NCI-H345 (cell line): ENCODE results near the gene ADNP.
"Not testable (repeated sequence)": the region's sequence is repeated elsewhere in the genome, so short reads cannot be mapped to it uniquely, and the experiment has no call there.

Experiments
- DNase-seq: peaks from one replicate; lab custom pipeline; 2025; lab: John Stamatoyannopoulos, UW

Gene ADNP

DNA sequence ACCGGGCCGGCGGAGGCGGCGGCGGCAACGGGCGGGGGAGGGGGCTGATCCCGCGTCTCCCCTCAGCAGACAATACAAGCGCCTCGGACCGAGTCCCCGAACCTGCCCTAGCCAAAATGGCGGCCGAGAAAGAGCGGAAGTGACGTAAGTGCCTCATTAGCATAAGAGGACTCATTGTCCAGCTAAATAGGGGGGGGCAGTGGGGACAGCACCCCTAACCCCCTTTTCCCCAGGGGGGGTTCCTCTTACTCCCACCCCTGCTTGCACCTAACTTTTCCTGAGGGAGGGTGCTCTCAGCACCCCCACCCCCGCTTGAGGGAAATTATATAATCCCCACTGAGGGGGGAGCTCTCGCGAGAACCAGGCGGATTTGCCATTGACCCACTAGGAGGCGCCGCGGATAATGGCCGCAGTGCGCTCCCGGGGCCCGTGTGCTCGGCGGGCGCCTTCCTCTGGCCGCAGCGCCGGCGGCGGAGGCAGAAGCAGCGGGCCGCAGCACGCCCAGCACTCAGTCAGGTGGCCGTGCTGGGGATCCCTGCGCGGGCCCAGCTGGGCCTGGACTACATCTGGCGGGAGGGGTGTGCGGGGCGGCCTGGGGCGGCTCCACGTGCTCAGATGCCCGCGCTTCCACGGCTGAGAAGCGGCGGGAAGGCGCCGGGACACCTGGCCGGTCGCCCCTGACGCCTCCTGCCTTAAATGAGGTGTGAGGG is at the start of gene ADNP:
Gene ADNP (minus strand): TSS at position 132 of the 710 bp plus-strand sequence. CDS start 27,441 bp downstream, outside the sequence.
- peak; percentile 96 for DNase-seq

DNA sequence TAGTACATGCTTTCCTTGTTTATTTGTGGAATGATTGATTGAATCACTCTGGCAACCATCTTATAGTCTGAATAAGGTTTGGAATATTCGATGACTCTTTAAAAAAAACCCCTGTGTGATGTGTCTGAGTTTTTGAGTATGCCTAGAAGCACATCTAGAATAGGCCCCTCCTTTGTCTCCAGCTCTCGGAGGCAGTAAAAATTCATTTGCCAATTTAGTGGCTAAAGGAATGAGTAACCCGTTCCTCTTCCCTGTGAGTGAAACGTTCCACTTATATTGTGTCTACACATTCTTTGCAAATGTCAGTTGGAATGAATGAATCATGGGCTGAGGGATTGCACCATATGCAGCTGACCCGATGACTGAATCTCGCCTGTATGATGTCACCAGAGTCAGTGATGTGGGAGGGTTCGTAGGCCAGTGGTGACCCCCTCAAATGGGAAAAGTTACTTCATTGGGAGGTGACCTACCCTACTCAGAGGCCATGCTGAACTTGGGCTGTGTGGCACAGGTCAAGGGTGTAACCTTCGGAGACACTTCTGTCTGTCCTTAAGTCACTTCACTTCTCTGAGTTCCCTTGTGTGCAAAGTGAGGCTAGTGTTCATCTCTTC is 48.9 kb upstream of the ADNP start:
- DNase-seq = no peak

DNA sequence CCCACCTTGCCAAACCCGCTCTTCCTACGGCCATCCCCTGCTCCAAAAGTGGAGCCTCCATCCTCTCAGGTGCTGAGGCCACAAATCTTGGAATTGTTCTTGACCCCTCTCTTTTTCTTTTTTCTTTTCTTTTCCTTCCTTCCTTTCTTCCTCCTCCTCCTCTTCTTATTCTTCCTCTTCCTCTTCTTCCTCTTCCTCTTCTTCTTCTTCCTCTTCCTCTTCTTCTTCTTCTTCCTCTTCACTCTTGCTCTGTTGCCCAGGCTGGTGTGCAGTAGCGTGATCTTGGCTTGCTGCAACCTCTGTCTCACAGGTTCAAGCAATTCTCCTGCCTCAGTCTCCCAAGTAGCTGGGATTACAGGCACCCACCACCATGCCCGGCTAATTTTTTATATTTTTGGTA is 47.3 kb upstream of the ADNP start:
- DNase-seq = not testable (repeated sequence)

DNA sequence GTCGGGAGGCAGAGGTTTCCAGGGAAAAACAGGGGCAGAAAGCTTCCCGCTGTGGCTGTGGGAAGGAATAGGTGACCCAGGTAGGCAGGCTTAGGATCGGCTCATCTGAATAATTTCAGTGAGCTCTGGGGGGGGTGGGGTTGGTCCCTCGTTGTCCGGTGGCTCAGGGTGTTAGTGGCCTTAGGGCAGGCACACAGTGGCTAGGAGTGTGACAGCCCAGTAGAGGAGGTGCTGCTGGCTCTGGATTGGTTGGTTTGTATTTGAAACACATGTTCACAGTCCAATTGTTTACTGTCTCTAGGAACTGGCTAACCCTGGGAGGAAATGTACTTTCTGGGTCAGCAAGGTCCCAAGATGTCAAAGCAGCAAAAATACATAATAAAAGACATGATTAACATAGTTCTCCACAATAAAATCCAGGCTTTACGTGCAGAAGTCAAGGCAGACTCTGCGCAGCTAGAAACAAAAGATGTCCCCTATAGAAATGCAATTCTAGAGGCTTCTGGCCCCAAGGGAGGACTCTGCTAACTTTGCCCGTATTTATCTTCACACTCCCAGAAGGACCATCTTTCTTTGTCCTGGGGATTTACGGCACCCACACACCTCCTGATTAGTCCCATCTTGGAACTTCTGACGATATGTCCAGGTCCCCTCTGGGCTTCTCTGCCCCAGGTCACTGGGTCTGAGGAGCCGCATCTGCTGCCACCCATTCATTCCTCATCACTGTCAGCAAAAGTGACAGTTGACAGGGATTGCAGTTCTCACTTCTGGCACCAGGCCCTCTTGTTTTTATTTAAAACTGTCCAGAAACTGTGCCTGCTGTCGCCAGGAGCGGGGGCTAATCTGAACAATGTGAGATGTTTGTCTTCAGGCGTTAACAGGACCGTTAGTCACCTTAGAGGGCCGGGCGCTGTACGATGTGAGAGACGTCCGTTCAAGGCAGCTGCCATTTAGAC is 46.1 kb upstream of the ADNP start:
- DNase-seq = no peak

DNA sequence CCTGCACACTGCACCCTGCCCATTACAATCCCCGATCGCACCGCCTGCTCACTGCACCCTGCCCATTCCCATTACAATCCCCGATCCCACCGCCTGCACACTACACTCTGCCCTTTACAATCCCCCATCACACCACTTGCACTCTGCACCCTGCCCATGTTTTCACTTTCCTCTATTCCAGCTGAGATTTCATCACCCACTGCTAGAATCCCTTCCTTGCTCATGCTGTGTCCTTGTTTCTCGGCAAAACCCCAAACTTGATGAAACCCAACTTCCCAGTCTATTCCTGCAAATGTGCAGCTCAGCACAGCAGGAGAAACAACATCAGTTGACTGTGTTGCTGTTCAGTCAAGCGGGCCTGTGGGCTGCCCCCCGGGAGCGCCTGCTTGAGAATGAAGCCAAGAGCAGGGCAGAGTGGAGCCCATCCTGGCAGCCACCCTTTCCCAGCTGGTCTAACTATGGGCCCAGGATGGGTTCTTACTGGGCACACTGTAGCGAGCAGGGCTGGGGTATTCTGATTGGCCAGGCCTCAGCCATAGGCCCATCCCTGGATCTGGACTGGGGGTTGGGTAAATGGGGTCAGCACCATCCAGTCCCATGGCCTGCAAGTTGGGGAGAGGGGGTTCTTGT is 44.6 kb upstream of the ADNP start:
- no peak for DNase-seq

DNA sequence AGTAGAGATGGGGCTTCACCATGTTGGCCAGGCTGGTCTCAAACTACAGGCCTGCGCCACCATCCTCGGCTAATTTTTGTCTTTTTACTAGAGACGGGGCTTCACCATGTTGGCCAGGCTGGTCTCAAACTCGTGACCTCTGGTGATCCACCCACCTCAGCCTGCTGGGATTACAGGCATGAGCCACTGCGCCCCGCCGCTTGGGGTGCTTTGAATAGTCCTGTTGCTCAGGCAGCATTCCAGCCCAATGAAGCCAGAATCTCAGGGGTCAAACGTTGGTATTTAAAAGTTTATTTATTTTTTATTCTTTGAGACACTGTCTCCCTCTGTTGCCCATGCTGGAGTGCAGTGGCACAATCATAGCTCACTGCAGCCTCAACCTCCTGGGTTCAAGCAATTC is 38.7 kb upstream of the ADNP start:
- DNase-seq = no peak

DNA sequence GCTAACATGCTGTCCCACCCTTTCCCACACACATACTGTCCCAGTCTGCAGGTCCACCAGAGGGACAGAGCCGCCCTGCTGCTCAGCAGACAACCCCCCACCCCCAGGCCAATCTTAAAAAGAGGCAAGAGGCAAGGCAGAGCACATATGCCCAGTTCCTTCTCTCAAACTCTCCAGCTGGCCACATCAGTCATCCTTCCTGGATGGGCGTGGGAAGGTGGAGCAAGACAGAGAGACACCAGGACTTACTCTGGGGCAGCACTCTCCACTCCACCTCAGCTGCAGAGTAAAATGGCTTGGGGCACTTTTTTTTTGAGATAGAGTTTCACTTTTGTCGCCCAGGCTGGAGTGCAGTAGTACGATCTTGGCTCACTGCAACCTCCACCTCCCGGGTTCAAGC is 38.2 kb upstream of the ADNP start:
- no peak for DNase-seq

DNA sequence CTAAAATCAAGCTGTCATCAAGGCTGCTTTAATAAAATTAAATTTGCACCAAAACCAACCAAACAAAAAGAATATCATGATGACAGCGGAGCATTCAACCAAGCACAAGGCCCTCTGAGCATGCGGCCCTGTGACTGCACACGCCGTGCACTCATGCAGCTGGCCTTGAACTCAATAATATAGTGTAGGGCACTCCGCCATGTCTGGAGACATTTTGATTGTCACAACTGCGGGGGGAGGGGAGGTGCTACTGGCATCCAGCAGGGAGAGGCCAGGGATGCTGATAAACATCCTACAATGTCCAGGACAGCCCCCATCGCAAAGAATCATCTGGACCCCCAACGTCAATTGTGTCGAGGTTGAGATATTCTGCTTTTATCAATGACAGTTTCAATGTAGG is 37.1 kb upstream of the ADNP start:
- DNase-seq = no peak

DNA sequence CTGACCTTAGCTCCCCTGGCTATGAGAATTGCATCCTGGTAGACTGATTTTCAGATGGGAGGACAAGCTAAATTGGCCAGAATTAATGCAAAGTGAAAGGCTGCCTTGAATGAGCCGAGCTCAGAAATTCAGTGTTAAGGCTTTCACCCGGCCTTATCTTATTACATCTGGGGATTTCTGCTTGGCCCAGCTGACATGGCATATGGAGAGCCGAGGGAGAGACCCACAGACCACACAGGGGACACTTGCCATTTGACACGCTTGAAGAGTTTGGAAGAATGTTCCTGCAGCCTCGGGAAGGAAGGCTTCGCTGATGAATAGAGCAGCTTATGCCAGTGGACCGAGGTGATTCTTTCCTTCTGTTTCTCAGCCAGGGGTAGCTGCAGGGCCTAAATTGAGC is 36.3 kb upstream of the ADNP start:
- no peak for DNase-seq

DNA sequence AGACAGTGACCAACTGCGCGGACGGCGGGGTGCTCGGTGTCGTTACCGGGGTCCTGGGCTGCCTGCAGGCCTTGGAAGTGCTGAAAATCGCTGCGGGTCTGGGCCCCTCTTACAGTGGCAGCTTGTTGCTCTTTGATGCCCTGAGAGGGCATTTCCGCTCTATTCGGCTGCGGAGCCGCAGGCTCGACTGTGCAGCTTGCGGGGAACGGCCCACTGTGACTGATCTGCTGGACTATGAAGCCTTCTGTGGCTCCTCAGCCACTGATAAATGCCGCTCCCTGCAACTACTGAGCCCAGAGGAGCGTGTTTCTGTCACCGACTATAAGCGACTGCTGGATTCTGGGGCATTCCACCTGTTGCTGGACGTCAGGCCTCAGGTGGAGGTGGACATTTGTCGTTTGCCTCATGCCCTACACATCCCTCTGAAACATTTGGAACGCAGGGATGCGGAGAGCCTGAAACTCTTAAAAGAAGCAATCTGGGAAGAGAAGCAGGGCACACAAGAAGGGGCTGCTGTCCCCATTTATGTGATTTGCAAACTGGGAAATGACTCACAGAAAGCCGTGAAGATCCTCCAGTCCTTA is 28.4 kb upstream of the ADNP start:
- DNase-seq = no peak

DNA sequence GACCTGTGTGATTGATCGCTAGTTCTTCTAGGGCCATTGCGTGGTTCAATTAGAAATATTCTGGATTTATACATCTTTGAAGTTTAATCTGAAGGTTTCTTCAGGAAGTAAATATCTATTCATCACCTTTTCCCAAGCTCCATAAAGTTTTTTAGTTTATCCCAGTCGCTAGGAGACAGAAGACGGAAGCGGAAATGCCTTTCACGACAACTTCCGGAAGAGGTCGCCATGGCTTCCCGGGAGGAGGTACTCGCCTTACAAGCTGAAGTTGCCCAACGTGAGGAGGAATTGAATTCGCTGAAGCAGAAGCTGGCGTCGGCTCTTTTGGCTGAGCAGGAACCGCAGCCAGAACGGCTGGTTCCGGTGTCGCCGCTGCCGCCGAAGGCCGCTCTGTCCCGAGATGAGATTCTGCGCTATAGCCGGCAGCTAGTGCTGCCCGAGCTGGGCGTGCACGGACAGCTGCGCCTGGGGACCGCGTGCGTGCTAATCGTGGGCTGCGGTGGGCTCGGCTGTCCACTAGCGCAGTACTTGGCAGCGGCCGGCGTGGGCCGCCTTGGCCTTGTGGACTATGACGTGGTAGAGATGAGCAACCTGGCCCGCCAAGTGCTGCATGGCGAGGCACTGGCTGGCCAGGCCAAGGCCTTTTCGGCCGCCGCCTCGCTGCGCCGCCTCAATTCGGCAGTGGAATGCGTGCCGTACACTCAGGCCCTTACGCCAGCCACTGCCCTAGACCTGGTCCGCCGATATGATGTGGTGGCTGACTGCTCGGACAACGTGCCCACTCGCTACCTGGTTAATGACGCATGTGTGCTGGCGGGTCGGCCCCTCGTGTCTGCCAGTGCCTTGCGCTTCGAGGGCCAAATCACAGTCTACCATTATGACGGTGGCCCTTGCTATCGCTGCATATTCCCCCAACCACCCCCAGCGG is 27.6 kb upstream of the ADNP start, which contains the start of gene MOCS3:
Gene MOCS3 (plus strand): TSS at position 204 of the 928 bp plus-strand sequence. CDS start 25 bp downstream, at position 229.
- peak; percentile 96 for DNase-seq

DNA sequence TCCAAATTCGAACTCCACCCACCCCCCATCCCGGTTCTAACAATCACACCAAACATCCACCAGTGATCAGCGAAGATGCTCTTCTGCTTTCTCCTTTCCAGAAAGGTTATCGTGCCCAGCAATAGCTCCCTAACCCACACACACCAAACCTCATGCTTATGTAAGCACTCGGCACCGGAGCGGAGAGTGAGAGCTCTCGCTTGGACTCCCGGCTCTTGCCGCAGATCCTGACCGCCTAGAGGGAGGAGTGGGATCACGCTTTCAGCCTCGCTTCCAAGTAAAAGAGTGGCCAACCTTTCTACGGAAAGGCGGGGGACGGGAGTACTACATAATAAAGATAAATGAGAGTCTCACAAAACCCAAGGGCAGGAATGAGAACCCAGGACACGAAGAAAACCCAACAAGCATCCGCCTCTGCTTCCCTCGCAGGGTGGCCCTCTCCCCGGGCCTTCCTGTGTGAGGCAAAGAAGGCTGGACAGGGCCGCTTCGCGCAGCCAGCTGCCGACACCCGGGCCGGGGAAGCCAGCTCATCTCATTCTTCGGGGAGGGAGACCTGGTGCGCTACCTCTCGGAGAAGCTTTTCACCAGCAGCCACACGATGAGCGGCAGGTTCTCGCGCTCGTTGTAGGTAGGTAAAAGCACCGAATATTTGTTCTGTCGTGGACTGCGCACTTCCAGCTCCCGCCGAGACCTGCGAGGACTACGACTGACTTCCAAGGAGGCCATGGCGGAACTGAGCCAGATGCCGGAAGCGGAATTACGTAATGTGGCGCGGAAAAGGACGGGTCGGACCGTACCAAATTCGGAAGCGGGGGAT is 26.8 kb upstream of the ADNP start, which contains the start of gene DPM1:
Gene DPM1 (minus strand): TSS at position 735 of the 817 bp plus-strand sequence. CDS start 9 bp downstream, at position 726.
- peak; percentile 96 for DNase-seq

DNA sequence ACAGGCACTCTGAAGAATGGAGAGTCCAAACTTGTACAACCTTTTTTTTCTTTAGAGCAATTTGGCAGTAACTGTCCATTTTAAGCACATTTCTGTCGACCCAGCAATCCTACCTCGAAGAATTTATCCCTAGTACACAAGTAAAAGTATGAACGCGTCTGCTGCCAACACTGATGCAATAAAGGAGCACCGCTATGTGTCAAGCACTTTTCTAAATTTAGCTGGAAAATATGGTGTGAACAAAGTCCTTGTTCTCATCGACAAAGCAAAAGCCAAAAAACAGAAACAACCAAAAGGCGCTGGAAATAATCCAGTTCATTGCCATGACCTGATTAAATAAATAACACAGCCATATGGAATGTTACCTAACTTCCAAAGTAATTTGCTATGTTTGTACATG is 26.0 kb upstream of the ADNP start:
- no peak for DNase-seq

DNA sequence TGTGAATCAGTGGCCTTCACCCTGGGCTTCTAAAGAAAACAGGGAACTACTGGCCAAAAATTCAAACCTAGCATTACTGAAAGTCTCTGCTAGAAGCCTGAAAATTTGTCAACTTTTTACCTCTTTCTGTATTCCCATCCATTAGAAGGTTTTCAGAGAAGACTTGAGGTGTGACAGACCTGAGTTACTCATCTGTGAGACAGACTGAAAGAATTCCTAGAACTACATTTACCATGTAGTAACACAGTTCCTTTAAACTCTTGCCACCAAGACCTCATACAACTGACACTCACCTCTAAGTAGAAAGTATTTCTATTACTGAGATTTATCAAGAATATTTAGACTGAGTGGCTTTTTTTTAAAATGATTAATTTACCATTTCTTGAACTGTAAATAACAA is 22.6 kb upstream of the ADNP start:
- DNase-seq = no peak

DNA sequence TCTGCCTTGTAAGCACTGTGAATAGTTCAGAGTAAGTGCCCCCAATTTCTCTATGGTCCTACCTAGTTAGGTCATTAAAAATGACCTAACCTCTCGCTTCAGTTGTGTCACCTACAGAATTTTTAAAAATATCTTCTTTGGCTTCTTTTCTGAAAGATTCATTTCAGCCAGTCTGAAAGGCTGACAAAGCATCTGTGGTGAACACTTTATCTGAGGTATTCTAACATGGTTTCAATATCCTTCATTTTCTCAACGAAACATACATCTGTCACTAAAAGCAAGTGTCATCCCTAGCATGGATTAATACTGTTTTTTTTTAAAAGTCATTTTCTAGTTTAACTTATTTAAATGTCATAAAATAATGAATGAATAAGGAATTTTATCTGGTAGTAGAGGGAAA is 22.0 kb upstream of the ADNP start:
- no peak for DNase-seq

DNA sequence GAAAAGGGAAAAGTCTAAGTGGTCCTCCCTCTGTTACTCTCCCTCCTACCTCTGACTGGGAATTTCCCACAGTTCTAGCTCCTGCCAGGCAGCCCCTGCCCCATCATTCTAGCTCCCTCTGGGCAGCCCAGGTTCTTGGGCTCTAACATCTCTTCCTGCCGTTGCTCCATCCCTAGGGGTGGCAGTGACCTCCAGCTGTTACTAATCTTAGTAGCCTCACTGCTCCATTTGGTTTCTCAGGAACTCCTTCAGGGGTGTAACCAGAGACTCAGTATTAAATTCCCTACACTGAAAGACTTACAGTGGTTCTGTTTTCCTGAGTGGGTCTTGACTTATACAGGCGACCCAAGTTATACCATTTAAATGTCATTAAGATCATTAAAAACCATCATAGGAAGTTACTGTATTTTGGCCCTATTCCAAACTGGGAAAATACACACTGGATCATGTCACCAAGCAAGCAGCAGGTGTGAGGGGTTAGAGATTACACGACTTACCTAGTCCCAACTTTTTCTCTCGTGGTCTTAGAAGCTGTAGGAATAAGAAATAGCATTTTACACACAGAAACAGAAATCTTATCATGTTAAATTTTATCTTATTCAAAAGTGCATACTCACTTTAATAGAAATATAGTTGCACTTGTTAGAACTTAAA is 17.0 kb upstream of the ADNP start:
- no peak for DNase-seq

DNA sequence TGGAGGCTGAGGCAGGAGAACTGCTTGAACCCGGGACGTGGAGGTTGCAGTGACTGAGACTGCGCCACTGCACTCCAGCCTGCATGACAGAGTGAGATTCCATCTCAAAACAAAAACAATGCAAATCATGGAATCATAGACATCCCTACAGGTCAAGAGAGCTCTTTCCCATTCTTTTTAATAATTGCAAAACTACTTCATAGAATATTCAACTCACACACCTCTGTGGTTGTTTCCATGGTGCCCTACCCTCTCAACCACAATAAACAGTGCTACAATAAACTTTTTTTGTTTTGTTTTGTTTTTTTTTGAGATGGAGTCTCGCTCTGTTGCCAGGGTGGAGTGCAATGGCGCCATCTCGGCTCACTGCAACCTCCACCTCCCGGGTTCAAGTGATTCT is 11.8 kb upstream of the ADNP start:
- DNase-seq = no peak

DNA sequence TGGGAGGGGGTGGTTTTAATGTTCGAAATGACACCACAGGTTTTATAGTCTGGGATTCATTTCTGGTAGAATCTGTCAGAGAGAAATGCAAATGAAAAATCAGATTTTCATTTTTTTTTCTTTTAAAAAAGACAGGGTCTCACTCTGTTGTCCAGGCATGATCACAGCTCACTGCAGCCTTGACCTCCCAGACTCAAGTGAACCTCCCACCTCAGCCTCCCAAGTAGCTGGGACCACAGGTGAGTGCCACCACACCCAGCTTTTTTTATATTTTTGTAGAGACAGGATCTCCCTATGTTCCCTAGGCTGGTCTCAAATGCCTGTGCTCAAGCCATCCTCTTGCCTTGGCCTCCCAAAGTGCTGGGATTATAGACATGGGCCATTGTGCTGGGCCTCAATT is 2.4 kb upstream of the ADNP start:
- DNase-seq = no peak

DNA sequence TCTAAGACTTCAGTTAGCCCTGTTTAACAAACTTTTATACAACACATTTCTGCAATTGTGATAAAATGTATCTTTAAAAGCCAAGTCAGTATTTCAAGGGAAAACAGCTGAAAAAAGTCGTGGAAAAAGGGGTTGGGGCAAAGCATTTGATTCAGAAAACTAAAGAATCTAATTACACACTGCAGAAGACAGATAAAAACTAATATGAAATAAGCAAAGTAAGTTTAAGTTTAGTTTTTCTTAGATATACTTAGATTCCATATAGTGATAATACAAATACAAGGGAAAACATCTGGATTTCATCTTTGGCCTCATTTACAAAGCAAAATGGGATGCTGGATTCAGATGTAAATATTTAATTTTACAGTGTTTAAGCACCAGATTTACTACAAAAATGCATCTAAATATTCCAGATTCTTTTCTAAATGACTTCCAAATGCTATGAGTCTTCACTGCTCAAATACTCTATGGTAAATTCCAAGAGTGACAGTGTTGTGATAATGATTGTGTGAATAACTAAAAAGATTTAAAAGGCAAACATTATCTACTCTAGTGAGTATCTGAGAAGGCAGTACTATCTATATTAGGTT is 1.5 kb upstream of the ADNP start:
- DNase-seq = no peak
